ENCODE data around the gene SIGLEC11. TPM values are rescaled to one million over a fixed set of nuclear protein-coding genes. Genes with fewer than 3 reads are reported as not detected.

The SIGLEC11 gene
- polyA plus RNA-seq, 2 of the 4 experiments (the other 2 are of a cell fraction) = not detected

- no peak for TF ChIP-seq CTCF (IDR thresholded peaks at IDR 0.05)
- no peak for TF ChIP-seq HOXB13 (CRISPR knock-in tag; IDR thresholded peaks at IDR 0.05; ENCODE audit: low read depth)
These were observed 30.4 kb downstream of the SIGLEC11 start (continued) for GRCh38 chr19:49930483-49931011.

GRCh38 chr19:49929611-49930482 lies 31.1 kb downstream of the SIGLEC11 start:
- ATAC-seq (peak; percentile 76 to 87), DNase-seq (ENCODE audit: low read depth in 1 of 2, low spot score in 1 of 2) (peak; percentile 98 to 100), FAIRE-seq (peak; percentile 97)
- Histone ChIP-seq H3K9me3 (no peaks in the 10 kb centered on the region), H3K4me1 (peaks cover 16% of the 10 kb centered on the region), H3K4me3 (peak overlapping the region; percentile 70), H3K27ac (peak overlapping the region; percentile 95 to 96), H3K4me2 (peak overlapping the region; percentile 82)
- 2% methylated on average over 39 of the region's 43 CpGs for WGBS (ENCODE audit: missing lambda C conversion rate)
- CTCF ChIA-PET = interaction anchor here (0.6 to 3.9 kb wide), 9 partner anchors 8 to 206 kb away, joined by 3 to 26 read pairs (median 4); no protein-coding TSS in a partner anchor
- POLR2A ChIA-PET = interaction anchor here (0.5 to 2.6 kb wide), 29 partner anchors 8 to 426 kb away, joined by 3 to 30 read pairs (median 4); partner anchors contain the start of genes AKT1S1, AP2A1, FUZ and KCNC3
- TF ChIP-seq MAZ (IDR thresholded peaks at IDR 0.05; ENCODE audit: borderline replicate concordance, low read depth, low read length) = no peak
- TF ChIP-seq BCL3 (IDR thresholded peaks at IDR 0.05) = peak; percentile 77; the same call in 1 of the 3 replicates
- no peak for TF ChIP-seq KDM1A (IDR thresholded peaks at IDR 0.05; ENCODE audit: low read depth)
- peak; percentile 59; the same call in 1 of the 2 replicates for TF ChIP-seq ATOH8 (CRISPR knock-in tag; IDR thresholded peaks at IDR 0.05; ENCODE audit: low read depth)
- peak; percentile 88; the same call in 1 of the 2 replicates for TF ChIP-seq MYC (IDR thresholded peaks at IDR 0.05; ENCODE audit: borderline replicate concordance, low read length)
- TF ChIP-seq POLR2A (IDR thresholded peaks at IDR 0.05; ENCODE audit: low read length) = peak; percentile 96
- TF ChIP-seq RARB (CRISPR knock-in tag; IDR thresholded peaks at IDR 0.05) = 0 out of 2 replicates have a peak, but pooled peaks have one; percentile 36
- TF ChIP-seq FOSL2 (IDR thresholded peaks at IDR 0.05) = no peak
- peak; percentile 13; the same call in 1 of the 2 replicates for TF ChIP-seq FOSL2 (CRISPR knock-in tag; IDR thresholded peaks at IDR 0.05)
- no peak for TF ChIP-seq SMC3 (IDR thresholded peaks at IDR 0.05)
- 0 out of 2 replicates have a peak, but pooled peaks have one; percentile 45 for TF ChIP-seq HOXA7 (CRISPR knock-in tag; IDR thresholded peaks at IDR 0.05)
- TF ChIP-seq E2F6 (IDR thresholded peaks at IDR 0.05; ENCODE audit: borderline replicate concordance, low read depth) = peak; percentile 89; the same call in 1 of the 2 replicates
- TF ChIP-seq CHD2 (IDR thresholded peaks at IDR 0.05; ENCODE audit: low read length, partially characterized antibody) = no peak
- peak; percentile 96 for TF ChIP-seq TFCP2L1 (CRISPR knock-in tag; IDR thresholded peaks at IDR 0.05)
- 0 out of 2 replicates have a peak, but pooled peaks have one; percentile 62 for TF ChIP-seq HOXB5 (CRISPR knock-in tag; IDR thresholded peaks at IDR 0.05)
- TF ChIP-seq FOXS1 (CRISPR knock-in tag; IDR thresholded peaks at IDR 0.05) = no peak
- TF ChIP-seq ZFP36 (IDR thresholded peaks at IDR 0.05; ENCODE audit: borderline replicate concordance, partially characterized antibody) = no peak
- no peak for TF ChIP-seq ZSCAN20 (CRISPR knock-in tag; IDR thresholded peaks at IDR 0.05)
- TF ChIP-seq JUN (IDR thresholded peaks at IDR 0.05) = peak in 1 of 2 experiments; percentile 69; a peak in 2 of 5 replicates
- peak; percentile 95 for TF ChIP-seq PBX3 (IDR thresholded peaks at IDR 0.05)
- peak; percentile 44; the same call in 1 of the 2 replicates for TF ChIP-seq REST (IDR thresholded peaks at IDR 0.05)
- no peak for TF ChIP-seq HOXB13 (CRISPR knock-in tag; IDR thresholded peaks at IDR 0.05; ENCODE audit: low read depth)
- peak; percentile 53; the same call in 1 of the 2 replicates for TF ChIP-seq FOSB (CRISPR knock-in tag; IDR thresholded peaks at IDR 0.05)
- TF ChIP-seq HDAC2 (IDR thresholded peaks at IDR 0.05) = no peak
- no peak for TF ChIP-seq SREBF2 (IDR thresholded peaks at IDR 0.05)
- TF ChIP-seq PHF8 (IDR thresholded peaks at IDR 0.05; ENCODE audit: borderline replicate concordance, low read depth) = peak; percentile 61; the same call in 1 of the 2 replicates

All from A549 (cell line).